ENCODE results near the gene LOXHD1.

LOXHD1 gene

DNA sequence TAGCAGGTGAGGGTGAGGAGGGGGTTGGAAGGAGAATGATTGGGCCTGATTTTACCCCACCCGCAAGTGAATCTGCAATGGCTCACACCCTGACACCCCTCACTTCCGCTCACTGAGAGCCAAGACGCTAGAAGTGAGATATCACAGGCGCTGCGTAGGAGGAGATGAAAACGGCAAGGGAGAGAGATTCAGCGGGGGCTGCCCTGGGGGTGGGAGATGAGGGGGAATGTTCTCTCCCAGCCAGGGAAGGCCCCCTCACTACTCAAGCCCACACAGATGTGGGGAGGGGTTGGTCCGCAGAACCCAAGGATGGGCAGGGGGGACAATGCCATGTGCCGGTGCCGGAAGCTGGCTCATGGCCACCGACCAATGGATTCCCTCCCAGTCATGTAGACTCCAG, 32.9 kb downstream of the LOXHD1 start:
- no peak for DNase-seq

DNA sequence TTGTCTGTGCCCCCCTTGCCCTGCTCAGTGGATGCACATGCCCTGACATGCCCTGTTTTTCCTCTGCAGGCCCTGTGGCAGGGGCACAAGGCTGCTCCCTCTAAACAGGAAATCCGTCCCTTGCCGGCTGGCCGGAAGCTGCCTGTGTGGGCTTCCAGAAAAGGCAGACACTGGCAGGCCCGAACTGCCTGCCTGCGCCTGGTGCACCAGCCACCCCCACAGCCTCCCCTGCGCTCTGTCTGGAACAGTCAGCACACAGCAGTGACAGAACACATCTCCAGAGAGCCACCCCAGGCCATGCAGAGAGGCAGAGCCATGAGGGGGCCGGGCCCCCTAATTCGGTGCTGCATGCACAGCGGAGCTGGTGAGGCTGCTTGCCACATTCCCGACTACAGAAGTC, 33.5 kb downstream of the LOXHD1 start:
- DNase-seq, result no peak

DNA sequence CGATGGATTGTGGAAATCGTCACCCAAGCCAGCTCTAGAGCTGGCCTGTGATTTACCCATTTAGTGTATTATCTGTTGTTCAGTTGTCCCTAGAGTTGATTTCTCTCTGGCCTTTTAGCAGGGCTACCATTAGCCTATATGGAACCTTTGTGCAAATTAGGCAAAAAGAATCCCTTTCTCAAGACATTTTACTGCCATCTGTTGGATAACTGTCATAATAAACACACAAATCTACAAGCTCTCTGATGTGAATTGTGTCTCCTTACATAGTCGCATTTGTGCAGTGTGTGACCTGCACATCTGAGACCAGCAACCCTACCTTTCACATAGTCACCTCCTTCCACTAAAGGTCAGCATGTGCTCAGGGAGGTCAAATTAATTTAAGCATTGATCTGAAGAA, 34.0 kb downstream of the LOXHD1 start:
- peak; percentile 13 for DNase-seq

DNA sequence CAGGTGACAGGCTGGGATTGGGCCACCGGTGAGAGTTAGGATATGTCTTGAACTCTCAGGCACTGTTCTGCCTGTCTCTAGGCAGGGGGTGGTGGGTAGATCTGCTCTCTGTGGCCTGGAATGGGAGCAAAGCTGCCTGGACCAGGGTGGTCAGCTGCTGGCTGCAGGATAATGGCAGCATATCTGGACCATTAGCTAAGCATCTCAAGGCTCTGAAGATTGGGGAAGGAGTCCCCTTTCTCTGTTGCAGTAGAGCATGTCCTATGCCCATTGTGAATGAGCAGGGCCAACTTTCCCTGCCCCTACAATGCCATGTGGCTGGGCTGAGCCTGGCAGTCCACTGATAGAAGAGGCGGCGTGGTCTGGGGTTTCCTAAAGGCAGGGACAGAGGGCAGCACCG, 34.6 kb downstream of the LOXHD1 start:
- no peak for DNase-seq

DNA sequence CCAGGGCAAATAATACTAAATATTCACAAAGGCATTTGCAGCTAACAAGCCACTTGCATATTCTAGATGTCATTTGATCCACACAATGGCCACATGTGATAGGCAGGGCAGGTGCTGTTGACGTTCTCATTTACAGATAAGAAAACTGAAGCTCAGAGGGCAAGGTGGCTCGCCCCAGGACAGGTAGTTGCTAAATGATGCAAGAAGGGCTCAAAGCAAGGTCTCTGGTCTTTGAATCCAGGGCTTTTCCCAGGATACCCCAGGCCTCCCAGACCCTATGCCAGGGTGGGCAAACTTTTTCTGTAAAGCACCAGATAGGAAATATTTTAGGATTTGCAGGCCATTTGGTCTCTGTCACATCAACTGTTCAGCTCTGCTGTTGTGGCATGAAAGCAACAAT, 35.1 kb downstream of the LOXHD1 start:
- no peak for DNase-seq

DNA sequence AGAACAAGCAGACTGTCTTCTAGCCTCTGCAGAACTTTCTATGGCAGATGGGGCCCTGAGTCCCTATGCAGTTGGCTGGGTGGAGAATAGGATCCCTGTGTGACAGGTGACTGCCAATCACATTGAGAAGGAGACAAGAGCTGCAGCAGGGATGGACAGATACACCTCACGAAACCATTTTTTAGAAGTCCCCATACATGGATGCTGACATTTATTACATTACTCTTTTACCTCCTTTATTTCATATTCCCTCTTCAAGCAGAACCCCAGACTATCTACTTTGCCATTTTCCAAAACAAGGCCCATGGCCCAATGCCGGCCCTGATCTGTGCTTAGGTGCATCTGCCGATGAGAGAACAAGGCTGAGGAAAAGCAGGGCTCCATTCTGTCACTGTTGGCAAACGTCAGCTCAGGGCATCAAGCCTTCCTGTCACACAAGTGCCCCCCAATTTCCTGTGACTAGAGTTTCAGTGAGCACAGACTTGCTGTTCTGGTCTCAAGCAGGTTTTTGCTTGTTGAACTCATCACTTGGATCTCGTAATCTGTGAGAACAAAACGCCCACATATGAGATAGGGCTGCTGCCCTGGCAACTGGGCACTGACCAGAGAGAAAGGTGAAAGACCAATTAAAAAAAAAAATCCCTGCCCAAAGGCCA, 35.8 kb downstream of the LOXHD1 start:
- no peak for DNase-seq

DNA sequence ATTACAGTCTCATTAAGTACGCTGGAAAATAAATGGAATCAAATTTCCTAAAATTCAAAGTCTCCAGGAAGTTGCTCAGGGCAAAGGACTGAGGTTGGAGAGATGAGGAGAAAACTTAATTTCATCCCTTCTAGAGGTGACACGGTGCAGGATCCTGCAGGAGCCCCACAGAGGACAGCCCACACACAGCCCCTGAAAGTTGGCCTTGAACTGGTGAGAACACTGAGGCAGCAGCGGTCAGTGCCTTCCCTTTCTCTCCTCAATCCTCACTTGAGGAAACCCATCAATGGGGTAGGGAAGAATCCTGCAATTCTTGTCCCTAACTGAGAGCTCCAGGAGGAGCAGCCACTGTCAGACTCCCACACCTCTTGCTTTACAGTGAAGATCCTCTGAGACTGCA, 37.5 kb downstream of the LOXHD1 start:
- no peak for DNase-seq

DNA sequence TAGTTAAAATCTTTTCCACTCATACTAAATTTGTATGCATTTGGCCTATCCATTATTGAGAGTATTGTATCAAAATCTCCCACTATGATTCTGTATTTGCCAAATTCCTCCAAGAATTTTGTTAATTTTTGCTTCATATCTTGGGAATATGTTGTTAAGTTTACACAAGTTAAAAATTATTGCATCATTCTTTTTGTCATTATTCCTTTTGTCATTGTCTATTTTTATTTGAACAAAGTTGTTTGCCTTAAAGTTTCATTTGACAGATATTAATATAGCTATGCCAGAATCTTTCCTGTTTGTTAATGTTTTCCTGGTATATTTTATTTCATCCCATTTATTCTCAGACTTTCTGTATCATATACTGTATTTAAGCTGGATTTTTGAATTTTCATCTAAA, 41.3 kb downstream of the LOXHD1 start:
- DNase-seq, result no peak

DNA sequence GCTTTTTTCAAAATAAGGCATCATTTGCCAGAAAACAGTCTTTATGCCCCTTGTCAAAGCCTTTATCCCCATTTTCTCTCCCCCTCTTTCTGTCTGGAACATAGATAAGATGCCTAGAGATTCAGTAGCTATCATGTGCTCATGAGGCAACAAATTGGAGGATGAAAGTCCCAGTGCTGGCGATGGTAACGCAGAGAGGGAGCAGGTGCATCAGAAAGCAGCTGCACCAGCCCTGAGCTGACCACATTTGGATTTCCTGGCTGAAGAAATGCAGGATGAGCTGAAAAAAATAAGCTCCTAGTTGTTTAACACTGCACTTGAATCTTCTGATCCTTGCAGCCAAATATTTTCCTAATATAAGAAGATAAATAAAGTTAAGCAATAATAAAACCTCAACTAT, 48.0 kb downstream of the LOXHD1 start:
- DNase-seq, result no peak

DNA sequence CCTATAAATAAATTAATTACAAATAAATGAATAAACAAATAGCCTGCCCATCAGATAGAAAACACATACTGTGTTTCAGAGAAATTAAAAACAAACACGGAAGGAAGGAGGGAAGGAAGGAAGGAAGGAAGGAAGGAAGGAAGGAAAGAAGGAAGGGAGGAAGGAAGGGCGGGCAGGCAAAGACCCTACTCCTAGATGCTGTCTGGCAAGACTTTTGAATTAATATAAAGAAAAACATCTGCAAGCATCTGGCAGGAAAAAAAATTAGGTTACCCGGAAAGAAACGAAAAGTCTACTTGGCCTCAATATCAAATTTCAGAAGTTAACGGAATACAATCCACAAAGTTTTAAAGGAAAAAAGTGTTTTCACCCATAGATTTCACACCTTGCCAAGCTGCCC, 49.1 kb downstream of the LOXHD1 start:
- DNase-seq, result no peak

DNA sequence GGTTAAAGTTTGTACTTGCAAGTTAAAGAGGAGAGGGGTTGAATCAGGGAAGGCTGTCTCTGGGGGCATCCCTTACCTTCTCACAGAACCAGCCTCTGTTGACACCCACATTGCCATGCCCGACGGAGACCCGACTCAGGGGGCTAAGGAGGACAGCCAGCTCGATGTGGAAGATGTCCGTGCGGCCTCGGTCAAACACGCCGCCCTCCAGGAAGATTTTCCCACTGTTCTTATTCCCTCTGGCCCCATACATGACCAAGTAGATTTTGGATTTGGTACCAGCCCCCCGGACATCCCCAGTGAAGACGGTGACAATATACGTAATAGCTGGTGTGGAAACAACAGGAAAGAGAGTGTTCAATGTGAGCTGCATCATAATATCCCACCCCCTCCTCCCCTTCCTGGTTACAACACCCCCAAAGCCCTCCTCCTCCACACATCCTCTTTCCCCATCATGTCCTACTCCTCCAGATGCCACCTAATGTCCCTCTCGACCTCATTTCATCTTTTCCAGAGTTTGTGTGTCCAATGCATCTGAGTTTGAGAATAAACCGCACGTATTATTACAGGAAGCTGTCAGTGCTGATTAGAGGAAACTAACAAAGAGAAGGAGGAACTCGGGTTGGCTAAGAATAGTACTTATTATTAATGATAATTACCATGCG, 55.7 kb downstream of the LOXHD1 start:
- no peak for DNase-seq

DNA sequence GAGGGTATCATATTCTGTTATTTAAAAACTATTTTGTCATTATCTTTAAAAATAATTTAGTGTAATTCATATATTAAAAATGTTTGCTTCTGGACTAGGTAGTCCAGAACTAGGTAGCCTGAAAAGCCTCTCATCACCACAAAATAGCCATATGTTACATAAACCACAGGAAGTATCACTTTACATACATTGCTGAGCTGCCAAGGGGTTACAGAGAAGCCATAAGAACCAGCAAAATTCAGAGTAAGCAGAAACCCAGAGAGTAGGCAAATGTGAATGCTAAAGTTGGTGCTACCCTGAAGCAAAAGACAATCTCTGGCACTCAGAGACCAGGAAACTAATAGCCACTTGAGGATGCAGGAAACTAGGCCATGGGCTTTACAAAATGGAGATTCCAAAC, 60.9 kb downstream of the LOXHD1 start:
- DNase-seq, result peak; percentile 17

DNA sequence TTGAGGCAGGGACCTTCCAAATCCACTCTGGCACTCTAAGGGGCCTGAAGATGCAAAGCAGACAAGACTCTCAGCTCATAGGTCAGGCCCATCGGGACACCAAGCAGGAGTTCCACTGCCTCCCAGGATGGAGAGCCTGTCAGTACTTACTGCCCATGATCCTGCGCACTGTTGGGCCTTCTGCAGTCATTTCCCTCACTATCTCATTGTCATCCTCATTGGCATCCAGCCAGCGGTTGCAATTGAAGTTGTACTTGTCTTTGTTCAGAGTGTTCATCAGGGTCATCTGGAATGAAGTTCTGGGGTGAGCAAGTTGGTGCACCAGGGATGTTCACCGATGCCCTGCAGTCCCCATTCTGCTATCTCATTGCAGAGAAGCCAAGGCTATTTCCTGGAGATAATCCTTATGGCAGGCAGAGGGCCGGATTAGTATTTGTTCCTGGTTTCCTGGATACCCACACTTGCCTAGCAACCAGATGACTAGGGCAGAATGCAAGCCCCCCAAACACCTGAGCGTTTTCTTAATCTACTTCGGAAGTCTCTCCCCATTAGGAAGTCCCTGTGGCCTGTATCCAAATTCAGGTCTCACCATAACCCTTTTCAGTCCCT, 65.1 kb downstream of the LOXHD1 start:
- DNase-seq, result no peak

DNA sequence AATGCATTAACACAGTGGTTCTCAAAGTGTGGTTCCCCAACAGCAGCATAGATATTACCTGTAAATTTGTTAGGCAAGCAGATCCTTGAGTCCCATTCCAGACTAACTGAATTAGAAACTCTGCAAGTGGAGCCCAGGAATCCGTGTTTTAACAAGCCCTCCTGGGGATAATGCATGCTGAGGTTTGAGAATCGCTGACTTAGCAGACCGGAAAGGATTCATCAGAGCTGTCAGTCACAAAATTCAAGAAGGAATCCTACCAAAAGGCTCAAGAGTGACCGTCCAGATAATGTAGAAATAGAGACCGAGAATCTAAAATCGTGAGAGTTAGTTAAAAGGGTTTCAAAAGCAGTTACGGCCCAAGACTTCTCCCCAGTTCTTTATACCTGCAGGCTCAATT, 66.9 kb downstream of the LOXHD1 start:
- DNase-seq, result no peak

DNA sequence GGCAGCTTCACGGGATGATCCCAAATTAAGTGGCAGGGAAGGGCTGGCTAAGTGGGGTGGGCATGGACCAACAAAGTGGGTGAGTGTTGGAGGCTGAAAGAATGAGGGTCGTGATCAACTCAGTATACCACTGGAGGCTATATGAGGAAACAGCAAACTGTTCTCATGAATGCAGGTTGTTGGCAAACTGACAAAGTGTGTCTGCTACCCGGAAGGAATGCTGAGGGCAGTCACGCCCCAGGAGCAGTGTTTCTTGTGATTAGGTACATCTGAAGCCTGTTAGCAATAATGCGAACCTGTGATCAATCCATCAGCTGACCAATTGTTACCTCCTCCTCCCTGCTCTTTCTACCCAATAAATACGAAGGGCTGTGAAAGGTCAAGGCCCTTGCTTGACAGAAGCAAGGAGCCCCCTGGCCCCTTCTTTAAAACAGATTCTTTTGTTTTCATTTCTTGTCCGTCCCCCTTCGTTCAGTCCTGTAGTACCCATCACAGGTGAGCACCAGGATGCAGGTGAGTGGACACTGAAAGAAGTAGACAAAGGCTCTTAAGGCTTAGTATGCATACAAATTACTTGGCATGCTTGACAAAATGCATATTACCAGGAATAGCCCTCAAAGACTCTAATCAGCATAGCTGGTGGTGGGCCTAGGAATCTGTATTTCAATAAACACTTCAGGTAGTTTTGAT, 67.9 kb downstream of the LOXHD1 start:
- no peak for DNase-seq

DNA sequence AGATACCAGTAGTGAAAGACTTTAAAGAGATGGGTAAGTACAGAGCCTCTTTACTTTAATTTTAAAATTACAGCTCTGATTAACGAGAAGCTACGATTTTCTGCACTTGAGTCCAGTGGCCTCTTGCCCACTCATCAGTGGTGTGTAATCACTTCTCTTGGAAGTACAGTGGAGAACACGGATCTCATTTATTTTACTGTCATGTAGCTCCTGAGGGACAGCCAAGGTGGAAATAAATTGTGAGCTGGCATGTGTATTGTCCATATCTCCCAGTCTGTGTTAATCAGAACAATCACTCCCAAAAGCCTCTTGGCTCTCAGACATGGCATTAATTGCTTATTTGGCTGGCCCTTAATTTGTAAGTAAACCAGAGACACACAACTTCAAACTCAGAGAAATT, 69.4 kb downstream of the LOXHD1 start:
- no peak for DNase-seq

DNA sequence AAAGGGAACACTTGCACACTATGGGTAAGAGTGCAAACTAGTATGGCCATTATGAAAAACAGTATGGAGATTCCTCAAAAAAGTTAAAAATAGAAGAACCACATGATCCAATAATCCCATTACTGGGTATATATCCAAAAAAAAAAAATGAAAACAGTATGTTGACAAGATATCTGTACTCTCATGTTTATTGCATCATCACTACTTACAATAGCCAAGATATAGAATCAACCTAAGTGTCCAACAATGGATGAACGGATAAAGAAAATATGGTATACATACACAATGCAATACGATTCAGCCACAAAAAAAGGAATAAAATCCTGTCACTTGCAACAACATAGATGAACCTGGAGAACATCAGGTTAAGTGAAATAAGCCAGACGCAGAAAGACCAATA, 73.3 kb downstream of the LOXHD1 start:
- DNase-seq, result no peak

DNA sequence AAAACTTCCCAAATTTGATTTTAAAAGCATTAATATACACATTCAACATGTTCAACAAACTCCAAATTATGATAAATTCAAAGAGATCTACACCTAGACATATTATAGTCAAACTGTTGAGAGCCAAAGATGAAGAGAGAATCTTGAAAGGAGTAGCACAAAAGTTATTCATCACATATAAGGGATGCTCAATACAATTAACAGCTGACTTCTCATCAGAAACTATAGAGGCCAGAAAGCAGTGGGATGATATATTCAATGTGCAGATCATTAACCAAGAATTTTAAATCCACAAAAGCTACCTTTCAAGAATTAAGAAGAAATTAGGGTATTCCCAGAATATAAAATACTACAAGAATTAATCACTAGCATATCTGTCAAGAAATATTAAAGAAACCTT, 75.4 kb downstream of the LOXHD1 start:
- no peak for DNase-seq

DNA sequence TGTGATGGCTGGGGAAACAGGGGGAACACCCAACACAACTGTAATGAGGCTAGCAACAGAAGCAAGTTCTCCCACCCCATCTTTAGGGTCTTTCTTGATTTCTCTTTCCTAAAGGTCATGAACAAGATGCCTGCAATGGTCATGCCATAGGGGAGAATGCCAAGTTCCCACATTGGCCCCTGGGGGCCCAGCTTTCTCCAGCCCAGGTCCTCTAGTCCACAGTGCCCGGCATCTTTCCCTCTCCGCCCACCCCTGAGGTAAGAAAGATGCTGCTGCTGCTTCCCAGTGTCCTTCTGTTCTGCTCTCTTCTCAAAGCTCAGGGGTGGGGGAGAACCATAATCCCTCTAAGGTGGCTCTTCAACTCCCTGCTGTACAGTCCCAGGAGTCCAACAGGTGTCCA, 78.0 kb downstream of the LOXHD1 start:
- no peak for DNase-seq

DNA sequence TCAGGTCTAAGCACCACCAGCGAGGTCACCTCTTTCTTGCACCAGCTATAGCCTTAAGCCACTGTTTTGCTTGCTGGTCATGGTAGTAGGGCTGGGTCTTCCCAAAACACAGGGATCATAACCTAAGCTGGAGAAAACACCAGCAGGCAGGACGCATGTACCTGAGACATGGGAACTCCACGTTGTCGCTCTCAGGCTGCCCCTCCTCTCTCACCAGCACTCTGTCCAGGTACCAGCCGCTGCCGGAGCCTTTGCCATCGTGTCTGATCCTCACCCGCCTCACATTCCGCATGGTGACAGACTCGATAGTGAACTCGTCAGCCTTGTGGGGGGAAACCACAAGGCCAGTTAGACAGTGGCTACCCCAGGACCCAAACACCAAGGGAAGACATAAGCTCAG, 79.5 kb downstream of the LOXHD1 start:
- DNase-seq, result no peak

DNA sequence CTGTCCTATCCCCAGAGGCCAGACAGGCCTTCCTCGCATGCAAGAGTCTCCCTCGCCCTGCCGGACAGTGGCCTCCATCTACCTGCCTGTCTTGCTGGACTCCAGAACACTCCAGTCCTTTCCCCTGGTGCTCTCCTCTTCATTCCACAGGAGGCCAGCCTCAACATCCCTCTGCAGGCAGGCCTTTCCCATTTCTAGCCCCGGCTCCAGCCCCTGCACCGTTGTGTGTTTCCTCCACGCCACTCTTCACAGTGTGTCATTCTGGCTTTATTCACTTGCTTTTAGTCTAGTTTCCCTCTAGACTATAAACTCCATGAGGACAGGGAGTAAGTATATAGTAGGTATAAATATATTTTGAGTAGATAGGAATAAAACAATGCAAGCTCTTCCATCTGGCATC, 81.2 kb downstream of the LOXHD1 start:
- DNase-seq, result no peak

DNA sequence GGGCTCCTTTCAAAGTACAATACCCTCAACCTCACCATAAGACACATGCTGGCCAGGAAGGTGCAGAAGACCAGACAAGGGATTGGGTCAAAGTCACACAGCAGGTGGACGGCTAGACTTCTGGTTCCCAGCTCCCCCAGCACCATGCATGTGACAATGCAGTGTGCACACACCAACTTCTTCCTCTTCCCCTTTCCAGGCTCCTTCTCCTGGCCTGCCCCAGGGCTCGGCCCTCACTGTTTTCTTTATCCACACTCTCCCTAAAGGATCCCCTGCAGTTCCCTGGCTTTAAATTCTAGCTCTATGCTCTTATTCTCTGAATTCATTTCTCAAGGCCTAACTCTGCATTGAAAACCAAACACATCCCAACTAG, 82.3 kb downstream of the LOXHD1 start:
- DNase-seq, result no peak

DNA sequence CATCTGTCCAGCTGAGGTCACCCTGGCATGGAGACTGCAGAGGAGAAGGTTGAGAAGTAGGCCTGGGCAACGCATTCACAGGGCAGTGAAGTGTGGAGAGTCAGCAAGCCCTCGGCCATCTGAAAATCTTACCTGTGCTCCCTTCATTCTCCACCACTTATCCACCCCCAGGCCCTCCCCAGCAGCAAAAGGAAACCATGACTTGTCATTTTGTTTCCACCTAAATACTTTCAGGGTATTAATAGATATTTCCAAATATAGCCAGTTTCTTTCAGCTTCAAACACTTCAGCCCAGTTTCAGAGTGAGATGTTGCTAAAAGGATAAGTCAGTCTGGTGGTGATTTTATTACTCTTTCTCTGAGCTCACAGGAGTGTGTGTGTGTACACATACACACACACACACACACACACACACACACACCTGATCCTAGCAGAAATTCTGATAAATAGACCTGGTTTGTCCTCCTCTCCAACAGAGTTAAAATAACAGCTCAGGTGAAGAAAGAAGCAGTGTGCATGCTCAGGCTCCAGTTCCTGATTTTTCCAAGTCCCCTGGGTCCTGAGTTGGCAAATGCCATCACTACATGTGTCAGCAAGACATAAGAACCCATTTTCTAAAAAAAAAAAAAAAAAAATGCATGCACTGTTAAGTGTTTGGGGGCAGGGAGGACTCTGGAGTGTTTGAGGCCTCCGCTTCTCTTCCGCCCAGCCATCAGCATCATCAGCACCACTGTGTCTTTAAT, 82.8 kb downstream of the LOXHD1 start:
- DNase-seq, result no peak

DNA sequence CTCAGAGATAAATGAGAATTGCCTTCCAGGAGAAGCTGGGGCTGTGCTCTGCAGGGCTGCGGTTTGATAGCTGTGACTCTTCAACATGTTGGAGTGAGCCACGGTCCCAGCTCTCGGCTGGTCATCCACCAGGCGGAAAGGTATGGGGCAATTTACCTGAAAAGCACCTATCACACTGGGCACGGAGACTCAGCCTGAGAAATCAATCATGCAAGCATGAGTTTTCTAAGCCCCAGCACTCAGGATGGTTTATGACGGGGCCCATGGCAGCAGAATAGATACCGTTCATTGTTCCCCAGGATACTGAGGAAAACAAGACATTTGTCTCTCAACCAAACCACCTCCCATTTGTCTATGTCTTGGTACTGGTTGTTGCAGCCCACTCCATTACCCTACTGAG, 83.9 kb downstream of the LOXHD1 start:
- DNase-seq, result no peak
